Parathyroid adenoma (tissue), 2 donors: ENCODE results near the gene SEMA4C.
A peak's percentile ranks its signal among the peaks of the same experiment; 100 is the strongest.

Experiments
- H2AFZ ChIP-seq: fragments of 300-600 bp; sonication (generic); one replicate; pipeline ENCODE4 v1.7.0; 2017; ENCODE audit warnings: antibody characterized with exemption, mild to moderate bottlenecking
- H3K27ac ChIP-seq: fragments of 300-600 bp; sonication (generic); one replicate; pipeline ENCODE4 v1.7.0; 2017
- H3K27me3 ChIP-seq: fragments of 300-600 bp; sonication (generic); one replicate; pipeline ENCODE4 v1.7.0; 2017; ENCODE audit warnings: low read length; ENCODE audit not compliant: control insufficient read depth, insufficient read depth
- H3K36me3 ChIP-seq: fragments of 300-600 bp; sonication (generic); one replicate; pipeline ENCODE4 v1.7.0; 2017; ENCODE audit warnings: low read length; ENCODE audit not compliant: control insufficient read depth, insufficient read depth
- H3K4me1 ChIP-seq: fragments of 300-600 bp; sonication (generic); one replicate; pipeline ENCODE4 v1.7.0; 2017; ENCODE audit warnings: control low read depth
- H3K4me2 ChIP-seq: fragments of 300-600 bp; sonication (generic); one replicate; pipeline ENCODE4 v1.7.0; 2017; ENCODE audit warnings: low read length
- H3K4me3 ChIP-seq: fragments of 300-600 bp; sonication (generic); one replicate; pipeline ENCODE4 v1.7.0; 2017; ENCODE audit warnings: low read depth, low read length
- H3K79me2 ChIP-seq: fragments of 300-600 bp; sonication (generic); one replicate; pipeline ENCODE4 v1.7.0; 2017; ENCODE audit warnings: control low read depth
- H3K9ac ChIP-seq: fragments of 300-600 bp; sonication (generic); one replicate; pipeline ENCODE4 v1.7.0; 2017; ENCODE audit warnings: mild to moderate bottlenecking
- H3K9me3 ChIP-seq: fragments of 300-600 bp; sonication (generic); one replicate; pipeline ENCODE4 v1.7.0; 2017; ENCODE audit warnings: low read length; ENCODE audit not compliant: control insufficient read depth
- TF ChIP-seq, protein P1 (sequence below): fragments of 300-600 bp; sonication (generic); IDR thresholded peaks from one replicate; pipeline ENCODE4 v1.7.0; 2017; ENCODE audit warnings: antibody characterized with exemption, mild to moderate bottlenecking
- donor health status: primary hyperparathyroidism.

Gene SEMA4C

DNA sequence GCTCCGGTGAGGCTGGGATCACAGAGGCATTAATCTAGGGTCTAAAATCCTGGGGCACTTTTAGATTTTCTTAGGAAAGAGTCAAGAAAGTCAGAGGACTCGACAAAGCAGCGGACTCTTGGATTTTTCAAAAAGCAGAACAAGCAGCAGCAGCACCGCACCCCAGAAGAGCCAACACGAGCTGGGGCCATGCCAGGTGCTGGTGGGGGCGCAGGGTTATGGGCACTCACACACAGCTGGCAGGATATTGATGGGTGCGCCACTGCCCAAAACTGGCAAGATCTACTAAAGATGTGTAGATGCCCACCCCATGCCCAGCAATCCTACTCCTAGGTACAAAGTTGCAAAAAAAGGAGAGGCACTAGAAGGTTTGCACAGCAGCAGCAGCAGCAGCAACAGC lies 33.9 kb upstream of the SEMA4C start:
- H3K27ac ChIP-seq: no peak overlapping the region
- H2AFZ ChIP-seq: no peak overlapping the region
- TF ChIP-seq, protein P1, sequence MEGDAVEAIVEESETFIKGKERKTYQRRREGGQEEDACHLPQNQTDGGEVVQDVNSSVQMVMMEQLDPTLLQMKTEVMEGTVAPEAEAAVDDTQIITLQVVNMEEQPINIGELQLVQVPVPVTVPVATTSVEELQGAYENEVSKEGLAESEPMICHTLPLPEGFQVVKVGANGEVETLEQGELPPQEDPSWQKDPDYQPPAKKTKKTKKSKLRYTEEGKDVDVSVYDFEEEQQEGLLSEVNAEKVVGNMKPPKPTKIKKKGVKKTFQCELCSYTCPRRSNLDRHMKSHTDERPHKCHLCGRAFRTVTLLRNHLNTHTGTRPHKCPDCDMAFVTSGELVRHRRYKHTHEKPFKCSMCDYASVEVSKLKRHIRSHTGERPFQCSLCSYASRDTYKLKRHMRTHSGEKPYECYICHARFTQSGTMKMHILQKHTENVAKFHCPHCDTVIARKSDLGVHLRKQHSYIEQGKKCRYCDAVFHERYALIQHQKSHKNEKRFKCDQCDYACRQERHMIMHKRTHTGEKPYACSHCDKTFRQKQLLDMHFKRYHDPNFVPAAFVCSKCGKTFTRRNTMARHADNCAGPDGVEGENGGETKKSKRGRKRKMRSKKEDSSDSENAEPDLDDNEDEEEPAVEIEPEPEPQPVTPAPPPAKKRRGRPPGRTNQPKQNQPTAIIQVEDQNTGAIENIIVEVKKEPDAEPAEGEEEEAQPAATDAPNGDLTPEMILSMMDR: no peak
- no peaks in the 10 kb centered on the region for H3K27me3 ChIP-seq
- no peaks in the 10 kb centered on the region for H3K9me3 ChIP-seq
- no peaks in the 10 kb centered on the region for H3K36me3 ChIP-seq
- peaks cover 5% of the 10 kb centered on the region for H3K4me1 ChIP-seq
- no peak overlapping the region for H3K4me3 ChIP-seq
- H3K4me2 ChIP-seq: no peak overlapping the region
- no peaks in the 10 kb centered on the region for H3K79me2 ChIP-seq
- no peak overlapping the region for H3K9ac ChIP-seq

GRCh38 chr2:96903318-96903717 lies 33.4 kb upstream of the SEMA4C start:
- Histone ChIP-seq H3K79me2 (no peaks in the 10 kb centered on the region), H3K4me2 (no peak overlapping the region), H3K27me3 (no peaks in the 10 kb centered on the region), H3K9me3 (no peaks in the 10 kb centered on the region), H2AFZ (no peak overlapping the region), H3K36me3 (no peaks in the 10 kb centered on the region), H3K9ac (no peak overlapping the region), H3K4me1 (peaks cover 5% of the 10 kb centered on the region), H3K27ac (no peak overlapping the region), H3K4me3 (no peak overlapping the region)
- TF ChIP-seq, protein P1: no peak

DNA sequence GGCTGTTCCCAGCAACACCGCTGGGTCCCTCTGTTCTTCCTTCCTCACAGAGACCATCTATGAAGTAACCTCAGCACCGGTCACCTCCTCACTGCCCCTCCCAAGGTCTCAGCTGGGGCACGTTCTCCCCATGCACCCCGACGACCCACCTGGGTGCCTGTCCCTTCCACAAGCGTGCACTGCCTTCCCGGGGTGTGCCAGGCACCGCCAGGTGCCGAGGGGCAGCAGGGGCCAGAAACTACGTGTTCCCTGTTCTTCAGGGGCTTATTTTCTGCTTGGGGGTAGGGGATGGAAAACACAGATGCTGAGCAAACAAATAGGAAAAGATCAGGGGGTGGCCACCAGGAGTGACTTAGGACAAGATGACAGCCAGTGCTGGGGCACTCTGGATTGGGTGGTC lies 30.4 kb upstream of the SEMA4C start:
- Histone ChIP-seq H3K4me1 (peaks cover 5% of the 10 kb centered on the region), H3K9ac (no peak overlapping the region), H3K4me2 (no peak overlapping the region), H3K27ac (no peak overlapping the region), H3K36me3 (no peaks in the 10 kb centered on the region), H2AFZ (no peak overlapping the region), H3K27me3 (no peaks in the 10 kb centered on the region), H3K79me2 (no peaks in the 10 kb centered on the region), H3K4me3 (no peak overlapping the region), H3K9me3 (no peaks in the 10 kb centered on the region)
- TF ChIP-seq, protein P1: no peak

DNA sequence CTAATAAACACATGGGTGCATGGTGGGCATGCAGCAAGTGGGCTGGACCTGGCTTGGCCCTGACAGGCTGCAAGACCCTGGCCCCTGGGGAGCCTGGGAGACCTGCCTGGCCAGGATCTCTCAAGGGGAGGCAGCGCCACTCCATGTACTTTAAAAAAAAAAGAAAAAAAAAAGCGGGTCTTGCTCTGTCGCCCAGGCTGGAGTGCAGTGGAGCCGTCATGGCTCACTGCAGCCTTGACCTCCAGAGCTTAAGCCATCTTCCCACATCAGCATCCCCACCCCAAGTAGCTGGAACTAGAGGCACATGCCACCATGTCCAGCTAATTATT lies 29.5 kb upstream of the SEMA4C start:
- Histone ChIP-seq H3K4me3 (no peak overlapping the region), H3K9me3 (no peaks in the 10 kb centered on the region), H3K79me2 (no peaks in the 10 kb centered on the region), H3K27ac (no peak overlapping the region), H3K4me1 (peaks cover 5% of the 10 kb centered on the region), H3K9ac (no peak overlapping the region), H3K27me3 (no peaks in the 10 kb centered on the region), H3K36me3 (no peaks in the 10 kb centered on the region), H3K4me2 (no peak overlapping the region), H2AFZ (peak overlapping the region; percentile 58)
- TF ChIP-seq, protein P1: no peak

- TF ChIP-seq, protein P1: no peak
- Histone ChIP-seq H2AFZ (peak overlapping the region; percentile 58), H3K36me3 (no peaks in the 10 kb centered on the region), H3K9me3 (no peaks in the 10 kb centered on the region), H3K27ac (no peak overlapping the region), H3K9ac (no peak overlapping the region), H3K4me2 (no peak overlapping the region), H3K4me3 (no peak overlapping the region), H3K4me1 (peaks cover 5% of the 10 kb centered on the region), H3K27me3 (no peaks in the 10 kb centered on the region), H3K79me2 (no peaks in the 10 kb centered on the region)
Observed at GRCh38 chr2:96898641-96899412, 28.9 kb upstream of the SEMA4C start.
